NCI-H510A treated with DMSO at 0.1 percent for 48 hours (cell line): ENCODE results near the gene MUC6.

Experiments used
- DNase-seq: peaks from one replicate; lab custom pipeline; 2025; lab: John Stamatoyannopoulos, UW

Gene MUC6

DNA sequence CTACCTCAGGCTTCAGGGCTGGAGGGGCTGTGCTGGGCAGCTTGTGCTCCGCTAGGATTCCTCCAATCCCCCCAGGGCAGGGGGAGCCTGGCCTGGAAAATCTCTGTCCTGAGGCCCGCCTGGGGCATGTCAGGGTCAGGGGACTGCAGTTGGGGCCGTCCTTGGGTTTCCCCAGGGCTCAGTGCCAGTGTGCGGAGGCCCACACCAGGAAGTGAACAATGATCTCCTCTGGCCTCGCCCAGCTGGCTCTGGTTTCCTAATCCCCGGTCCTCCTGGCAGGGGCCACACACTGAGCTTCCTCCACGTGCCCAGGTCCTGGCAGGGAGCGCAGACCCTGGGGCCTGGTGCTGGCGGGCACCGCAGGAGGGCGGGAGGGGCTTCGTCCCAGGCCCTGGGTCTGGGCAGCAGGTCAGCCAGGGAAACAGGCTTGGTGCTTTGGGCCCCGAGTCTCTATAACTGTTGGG lies 36.8 kb upstream of the MUC6 start:
- DNase-seq, result no peak

DNA sequence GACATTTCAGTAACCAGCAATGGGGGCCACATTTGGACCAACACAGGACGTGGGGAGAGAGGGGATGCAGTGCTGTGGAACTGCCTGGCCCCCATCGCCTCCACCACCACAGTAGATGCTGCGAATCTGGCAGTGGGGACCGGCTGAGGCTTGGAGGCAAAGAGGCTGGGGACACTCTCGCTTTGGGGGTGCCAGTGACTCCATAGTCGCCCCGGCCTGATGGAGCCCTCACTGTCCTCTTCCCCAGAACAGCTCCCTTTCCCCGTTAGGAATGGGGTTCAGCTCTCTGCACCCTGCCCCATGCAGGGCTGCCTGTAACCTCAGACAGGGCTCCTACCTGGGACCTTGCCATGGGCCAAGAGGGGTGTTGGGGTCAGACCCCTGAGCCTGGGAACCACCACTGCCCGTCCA lies 36.3 kb upstream of the MUC6 start:
- DNase-seq, result no peak

DNA sequence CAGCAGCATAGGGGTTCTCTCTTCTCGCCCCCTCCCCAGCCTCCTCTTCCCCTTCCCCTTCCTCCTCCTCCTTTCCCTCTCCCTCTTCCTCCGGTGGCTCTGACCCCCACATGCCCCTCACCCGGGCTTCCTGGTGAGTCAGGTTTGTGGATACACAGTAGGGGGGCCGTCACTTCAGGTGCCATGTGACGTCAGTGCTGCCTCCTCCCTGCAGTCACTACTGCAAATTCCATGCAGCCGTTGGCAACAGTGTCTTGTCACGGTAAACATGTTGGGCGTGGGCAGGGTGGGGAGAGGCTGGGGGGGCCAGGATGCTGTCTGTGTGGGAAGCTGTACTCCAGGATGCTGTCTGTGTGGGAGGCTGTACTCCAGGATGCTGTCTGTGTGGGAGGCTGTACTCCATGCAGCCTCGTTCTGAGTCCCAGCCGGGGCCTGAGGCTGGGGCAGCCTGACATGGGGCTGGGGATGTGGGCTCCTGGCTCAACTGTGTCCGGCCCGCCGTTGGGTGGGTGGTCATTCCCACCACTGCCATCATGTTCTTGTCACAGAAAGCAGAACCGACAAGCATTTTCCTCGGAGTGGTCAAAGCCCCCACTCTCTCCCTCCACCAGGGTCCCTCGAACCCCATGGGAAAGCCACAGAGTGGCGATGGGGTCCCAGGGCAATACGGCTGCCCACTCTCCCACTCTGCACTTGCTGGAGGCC lies 35.8 kb upstream of the MUC6 start:
- no peak for DNase-seq

DNA sequence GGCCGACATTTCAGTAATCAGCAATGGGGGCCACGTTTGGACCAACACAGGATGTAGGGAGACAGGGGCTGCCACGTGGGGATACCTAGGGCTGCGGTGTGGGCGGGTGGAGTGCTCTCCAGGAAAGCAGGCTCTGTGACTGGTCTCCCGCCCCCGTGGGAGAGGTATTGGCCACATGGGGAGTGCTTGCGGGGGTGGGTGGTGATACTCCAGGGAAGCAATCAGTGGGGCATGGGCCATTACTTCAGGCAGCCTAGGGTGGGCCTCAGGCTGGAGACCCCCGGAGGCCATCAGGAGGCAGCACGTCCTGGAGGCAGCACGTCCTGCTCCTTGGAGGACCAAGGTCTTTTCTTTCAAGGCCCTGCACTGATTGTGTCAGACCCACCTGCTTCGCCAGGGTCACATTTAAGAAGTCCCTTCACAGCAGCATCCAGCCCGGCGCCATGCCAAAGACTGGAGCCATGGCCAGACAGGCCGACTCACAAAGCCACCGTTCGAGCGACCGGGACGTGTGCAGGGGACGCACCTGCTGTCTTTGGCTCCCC lies 35.1 kb upstream of the MUC6 start:
- no peak for DNase-seq

DNA sequence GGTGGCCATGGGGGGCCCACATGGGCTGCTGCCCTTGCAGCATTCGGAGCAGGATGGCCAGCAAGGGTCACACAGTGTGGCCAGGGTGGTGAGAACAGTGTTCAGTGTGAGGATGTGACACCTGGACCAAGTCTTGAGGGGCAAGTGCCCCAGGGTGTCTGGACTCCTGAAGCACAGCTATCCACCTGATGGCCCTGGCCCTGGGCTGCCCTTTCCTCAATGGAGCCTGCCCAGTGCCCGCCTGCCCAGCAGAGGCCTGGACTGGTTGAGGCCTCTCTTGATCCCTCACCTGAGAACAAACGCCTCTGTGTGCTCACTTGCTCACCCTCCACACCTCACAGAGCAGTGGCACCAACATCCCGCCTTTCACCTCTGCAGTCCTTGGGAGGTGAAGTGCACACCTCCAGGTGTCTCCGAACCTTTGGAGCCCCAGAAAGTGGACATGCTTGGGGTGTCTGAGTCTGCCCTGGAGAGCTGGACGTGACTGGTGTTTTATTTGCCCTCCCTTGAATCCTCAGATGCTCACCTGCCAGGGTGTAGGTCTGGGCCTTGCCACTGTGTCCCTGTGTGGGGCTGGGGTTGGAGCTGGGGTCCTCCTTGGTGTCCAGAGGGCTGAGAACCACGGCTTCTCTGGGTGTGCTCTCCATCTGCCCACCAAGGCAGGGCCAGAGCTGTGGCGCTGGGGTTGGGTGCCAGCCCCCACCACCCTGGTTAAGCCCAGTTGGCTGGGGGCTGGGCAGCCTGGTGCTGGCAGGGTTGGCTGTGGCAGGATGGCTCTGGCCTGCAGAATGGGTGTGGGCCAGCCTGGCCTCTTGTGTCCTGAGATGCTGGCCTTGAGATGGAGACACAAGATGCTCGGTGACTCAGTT lies 34.3 kb upstream of the MUC6 start:
- no peak for DNase-seq

DNA sequence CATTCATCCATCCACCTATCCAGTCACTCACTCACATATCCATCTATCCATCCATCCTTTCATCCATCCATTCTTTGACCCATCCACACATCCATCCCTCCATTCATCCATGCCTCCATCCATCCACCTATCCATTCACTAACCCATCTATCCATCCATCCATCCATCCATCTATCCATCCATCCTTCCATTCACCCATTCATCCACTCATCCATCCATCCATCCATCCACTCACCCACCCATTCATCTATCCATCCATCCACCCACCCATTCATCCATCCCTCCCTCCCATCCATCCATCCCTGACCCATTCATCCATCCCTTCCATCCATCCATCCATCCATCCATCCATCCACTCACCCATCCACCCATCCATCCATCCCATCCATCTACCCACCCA lies 33.2 kb upstream of the MUC6 start:
- DNase-seq, result no peak

DNA sequence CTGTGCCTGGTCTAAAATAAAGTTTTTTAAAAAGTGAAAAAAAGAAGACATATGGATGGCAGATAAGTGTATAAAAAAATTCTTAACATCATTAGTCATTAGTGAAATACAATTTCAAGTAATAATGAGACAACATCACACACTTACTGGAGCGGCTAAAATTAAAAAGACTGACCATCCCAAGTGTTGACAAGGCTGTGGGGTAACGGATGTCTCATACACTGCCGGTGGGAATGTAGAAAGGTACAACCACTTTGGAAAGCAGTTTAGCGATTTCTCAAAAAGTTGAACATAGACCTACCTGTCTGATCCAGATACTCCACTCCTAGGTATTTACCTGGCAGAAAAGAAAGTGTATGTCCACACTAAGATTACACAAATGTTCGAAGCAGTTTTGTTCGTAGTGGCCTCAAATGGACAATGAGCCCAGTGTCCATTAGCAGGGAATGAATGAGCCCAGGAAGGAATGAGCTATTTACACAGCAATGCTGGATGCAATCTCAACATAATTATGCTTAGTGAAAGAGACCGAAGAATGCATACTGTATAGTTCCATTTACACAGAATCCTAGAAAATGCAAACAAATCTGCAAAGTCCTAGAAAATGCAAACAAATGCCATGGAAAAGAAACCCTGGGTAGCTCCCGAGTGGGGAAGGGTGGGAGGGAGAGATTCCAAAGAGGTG lies 31.4 kb upstream of the MUC6 start:
- DNase-seq, result no peak

DNA sequence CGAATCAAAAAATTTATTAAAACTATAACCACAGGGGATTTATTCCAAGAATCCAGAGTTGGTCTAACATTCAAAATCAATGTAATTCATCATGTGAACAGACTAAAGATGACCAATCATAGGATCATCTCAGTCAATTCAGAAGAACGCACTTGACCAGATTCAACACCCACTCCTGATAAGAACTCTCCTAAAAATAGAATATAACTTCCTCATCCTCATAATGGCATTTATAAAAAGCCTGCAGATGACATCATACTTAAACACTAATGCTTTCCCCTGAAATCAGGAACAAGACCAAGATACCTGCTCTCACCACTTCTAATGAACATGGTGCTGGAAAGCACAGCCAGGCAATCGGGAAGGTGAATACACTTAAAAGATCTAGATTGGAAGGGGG lies 27.6 kb upstream of the MUC6 start:
- no peak for DNase-seq

DNA sequence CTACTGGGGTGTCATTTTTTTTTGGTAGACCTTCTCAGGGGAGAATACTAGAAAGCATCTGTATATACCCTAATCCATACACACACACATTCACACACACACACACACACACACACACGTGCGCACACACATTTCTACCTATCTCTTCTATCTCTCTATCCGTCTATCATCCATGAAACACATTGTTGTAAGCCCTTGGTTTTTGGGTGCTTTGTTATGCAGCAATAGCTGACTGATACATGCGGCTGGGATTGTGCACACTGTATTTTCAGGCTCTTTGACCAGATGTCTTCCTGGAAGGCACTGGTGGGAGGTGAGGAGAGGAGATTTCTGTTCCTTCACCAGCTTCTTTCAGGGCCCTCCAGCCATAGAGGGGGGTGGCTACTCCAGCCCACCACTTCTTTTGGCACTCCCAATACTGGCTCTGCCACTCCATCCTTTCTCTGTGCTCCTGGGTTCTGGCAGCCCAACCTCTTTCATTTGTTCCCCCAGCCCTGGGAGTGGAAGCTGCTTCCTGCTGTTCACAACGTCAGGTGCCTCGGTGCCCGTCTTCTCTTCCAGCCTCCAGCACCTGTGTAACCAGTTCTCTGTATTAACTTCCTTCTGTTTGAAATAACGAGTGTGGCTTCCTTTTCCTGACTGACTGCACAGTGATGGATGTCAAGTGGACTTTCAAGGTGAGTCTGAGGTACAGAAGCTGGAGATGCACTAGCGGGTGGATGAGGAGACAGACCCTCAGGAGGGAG lies 25.7 kb upstream of the MUC6 start:
- DNase-seq, result no peak

DNA sequence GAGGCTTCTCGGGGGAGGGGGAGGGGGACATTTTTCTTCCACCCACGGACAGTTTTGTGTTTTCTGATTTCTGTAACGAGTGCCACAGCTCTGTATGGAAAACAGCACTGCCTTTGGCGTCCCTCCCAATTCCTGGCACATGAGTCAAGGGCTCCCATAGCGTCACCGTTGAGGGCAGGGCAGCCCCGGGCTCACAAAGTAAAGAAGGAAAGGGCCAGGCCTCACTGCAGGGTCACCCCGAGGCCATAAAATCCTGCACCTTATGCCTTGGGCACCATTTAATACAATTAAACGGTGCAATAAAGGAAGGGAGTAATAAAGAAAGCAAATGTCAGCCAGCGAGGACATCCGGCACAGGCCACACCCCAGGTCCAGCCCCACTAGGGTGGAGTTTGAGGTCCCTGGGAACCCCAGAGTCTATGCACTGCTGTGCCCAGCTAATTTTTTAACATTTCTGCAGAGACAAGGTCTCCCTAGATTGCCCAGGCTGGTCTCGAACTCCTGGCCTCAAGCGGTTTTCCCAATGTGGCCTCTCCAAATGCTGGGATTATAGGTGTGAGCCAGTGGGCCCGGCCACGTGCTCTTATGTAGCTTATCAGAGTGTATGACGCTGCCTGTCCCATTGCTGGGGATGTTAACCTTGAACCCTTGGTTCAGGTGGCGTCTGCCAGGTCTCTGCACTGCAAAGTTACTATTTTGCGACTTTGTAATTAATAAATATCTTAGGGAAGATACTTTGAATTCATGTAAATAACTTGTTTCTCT lies 24.5 kb upstream of the MUC6 start:
- no peak for DNase-seq

DNA sequence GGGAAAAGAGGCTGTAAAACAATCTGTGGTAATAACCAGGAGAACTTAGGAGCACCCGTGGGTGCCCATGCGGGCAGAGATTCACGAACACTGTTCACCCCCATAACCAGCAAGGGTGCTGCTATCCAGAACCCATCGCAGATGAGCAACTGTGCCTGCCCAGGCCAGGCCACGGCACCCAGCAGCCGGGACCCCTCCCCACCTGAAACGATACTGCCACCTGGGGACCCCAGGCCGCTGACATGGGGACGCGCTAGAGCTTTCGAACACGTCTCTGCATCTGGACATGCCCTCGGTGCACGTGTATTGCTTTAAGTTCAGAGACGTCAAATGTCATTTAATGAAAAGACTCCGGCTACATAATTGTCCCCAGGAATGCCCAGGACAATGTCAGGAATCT lies 23.9 kb upstream of the MUC6 start:
- no peak for DNase-seq

DNA sequence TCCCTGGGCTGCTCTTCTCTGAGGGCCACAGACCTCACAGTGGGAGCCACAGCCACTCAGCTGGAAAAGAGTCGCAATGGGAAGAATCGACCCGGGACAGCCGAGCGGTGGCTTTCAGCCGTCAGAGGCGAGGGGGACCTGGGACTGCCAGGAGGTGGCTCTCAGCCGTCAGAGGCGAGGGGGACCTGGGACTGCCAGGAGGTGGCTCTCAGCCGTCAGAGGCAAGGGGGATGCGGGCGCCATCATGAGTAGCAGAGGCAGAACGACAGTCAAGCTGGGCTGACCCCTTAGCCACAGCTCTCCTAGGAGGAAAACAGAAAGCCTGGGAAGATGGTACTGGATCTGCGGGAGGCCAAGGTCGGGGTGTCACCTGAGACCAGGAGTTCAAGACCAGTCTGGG lies 23.2 kb upstream of the MUC6 start:
- no peak for DNase-seq

DNA sequence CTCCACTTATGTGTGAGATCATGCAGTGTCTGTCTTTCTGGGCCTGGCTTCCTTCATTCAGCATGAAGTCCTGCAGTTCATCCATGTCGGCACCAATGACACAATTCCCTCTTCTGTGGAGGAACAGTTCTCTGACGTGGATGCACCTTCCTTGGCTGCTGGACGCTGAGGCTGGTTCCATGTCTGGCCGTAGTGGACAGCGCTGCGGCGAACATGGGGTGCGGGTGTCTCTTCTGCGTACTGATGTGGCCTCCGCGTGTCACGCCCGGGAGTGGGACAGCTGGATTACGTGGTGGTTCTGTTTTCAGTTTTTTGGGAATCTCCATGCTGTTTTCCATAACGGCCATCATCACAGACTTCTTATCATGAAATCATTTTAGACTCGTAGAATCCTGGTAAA lies 21.3 kb upstream of the MUC6 start:
- DNase-seq, result no peak

DNA sequence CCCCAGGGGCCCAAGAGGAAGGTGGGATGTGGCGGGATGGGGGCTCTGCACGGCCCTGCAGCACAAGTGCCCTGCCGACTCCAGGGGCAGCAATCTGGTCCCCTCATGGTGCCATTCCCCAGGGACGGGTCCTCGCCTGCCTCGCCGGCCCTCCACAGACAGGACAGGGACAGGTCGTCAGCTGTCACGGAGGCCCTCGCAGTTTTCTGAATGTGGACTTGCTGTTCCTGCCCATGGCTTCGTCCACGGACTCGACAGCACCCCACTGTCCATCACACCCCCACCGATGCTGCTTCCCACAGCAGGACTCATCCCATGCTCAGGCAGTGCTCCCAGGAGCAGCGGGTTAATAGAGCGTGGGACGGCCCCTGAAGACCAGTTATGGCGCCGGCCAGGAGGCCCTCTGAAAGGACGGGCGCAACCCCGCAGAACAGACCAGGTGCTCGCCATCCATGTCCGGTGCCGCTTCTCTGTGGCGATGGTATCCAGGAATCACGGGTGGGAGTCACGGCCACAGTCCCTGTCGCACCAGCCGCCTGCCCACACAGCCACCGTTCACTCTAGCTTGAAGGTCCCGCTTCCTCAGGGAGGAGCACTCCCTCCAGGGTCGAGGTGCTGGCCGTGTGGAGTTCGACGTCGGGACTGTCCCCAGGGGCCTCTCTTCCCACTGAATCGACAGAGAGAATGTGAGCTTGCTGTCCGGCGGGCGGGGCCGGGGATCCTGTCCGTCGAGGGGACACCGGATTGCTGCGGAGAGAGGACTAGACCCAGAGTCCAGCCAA lies 19.7 kb upstream of the MUC6 start:
- no peak for DNase-seq

DNA sequence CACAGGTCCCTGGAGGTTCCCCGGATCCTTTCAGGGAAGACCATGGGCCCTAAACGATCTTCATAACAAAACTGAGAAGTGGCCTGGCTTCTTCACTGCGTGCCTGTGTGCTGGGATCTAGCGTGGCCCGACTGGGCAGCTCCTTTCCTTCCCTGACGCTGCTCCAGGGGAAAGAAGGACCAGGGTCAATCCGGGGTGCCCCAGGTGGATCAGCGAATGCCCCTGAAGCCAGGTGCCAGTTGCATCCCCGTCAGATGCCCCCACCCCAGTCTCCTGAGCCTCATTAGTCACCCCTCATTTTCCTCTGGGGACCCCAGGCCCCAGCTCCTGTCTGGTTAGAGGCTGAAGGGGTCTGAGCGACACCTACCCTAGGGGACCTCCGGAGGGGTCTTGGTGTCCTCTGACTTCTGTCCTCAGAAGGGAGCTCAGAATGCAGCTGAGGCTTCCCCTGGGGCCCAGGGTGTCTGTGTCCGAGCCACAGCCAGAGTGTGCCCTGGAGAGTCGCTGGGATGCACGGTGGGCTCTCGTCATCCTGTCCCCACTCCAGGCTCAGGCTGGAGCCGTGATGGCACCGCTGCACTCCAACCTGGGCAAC lies 18.7 kb upstream of the MUC6 start:
- no peak for DNase-seq

DNA sequence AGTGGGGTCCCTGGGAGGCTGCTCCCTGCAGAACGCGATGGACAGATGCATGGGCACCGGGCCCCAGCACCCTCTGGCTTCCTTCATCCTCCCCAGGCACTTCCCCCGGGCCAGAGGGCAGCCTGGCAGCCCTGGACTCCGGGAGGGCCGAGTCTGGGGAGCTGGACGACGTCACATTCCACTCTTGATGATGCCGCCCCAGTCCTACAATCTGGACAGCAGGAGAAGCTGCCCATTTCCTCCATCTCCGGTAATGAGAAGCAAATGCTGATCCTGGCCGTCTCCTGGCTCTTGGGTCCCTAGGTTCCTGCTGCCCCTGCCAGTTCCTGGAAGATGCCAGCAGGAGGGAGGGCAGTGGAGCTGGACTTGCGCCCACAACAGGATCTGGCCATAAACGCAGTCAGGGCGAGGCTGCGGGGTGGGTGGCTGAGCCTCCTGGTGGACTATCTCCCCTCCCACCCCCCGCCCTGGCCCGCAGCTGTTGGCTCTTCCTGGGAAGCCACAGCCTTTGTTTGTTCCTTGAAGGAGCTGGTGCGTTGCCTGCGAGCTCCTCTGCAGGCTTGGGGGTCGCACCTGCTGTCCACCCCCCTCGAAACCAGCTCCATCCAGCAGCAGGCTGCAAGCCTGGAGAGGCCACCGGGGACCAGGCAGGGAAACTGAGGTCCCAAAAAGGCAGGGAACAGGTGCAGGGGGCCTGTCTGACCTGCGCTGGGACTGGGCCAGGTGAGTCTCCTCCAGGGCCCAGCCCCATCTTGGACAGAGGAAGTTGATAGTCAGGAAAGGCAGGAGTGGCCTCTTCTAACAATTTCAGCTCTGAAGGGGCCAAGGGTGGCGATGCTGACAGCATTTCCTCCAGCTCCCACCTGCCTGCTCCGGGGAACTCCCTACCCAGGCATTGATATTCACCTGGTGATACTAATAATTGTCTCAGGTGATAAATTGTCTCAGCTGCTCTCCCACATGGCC lies 17.9 kb upstream of the MUC6 start:
- DNase-seq, result no peak

DNA sequence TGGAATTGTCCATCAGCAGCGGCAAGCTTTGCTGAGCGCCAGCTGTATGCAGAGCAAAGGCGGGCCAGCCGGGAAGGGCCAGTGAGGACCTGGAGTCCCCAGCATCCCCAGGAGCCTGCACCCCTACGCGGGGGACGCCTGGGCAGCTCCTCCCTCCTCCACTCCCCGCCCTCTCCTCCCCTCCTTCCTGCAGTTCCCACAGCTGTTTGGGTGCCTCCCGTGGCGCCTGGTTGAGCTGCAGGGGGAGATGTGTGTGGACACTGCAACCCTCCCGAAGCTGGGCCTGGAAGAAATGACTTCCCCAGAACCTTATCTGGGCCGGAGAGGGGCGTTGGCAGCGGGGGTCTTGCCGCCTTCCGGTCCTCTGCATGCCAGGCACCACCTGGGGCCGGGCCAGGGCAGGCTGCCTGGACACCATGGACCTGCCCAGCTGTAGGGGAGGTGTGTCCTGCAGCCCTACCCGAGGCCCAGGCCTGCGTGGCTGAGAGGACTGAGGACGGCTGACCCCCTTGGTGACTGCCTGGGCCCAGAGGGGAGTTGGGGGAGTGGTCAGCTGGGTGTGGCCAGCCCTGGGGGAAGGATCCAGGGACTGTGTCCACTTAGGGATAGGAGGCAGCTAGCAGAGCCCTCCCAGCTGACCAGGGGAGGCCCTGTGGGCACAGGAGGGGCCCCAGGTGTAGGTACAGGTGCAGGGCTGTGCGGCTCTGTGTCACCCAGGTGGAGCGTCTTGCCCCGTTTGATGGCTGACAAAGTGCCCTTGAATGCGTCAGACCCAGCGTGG lies 16.8 kb upstream of the MUC6 start:
- DNase-seq, result no peak
